HG02798 (cell line): ENCODE measurements around the gene ARHGEF28.

Source experiments
- ATAC-seq: cut with Tn5 transposase; IDR thresholded peaks from one replicate; pipeline ENCODE4 v1.9.1; 2021; ENCODE audit warnings: mild to moderate bottlenecking; ENCODE audit not compliant: unreplicated experiment, poor library complexity

Gene ARHGEF28

GRCh38 chr5:73913971-73914370 is 288.0 kb downstream of the ARHGEF28 start:
- no peak for ATAC-seq

GRCh38 chr5:73915345-73915744 is 289.3 kb downstream of the ARHGEF28 start:
- ATAC-seq = no peak

GRCh38 chr5:73917433-73917832 is 291.4 kb downstream of the ARHGEF28 start:
- ATAC-seq = no peak

- no peak for ATAC-seq
Measured at GRCh38 chr5:73917891-73918290, 291.9 kb downstream of the ARHGEF28 start.

GRCh38 chr5:73918791-73919221 is 292.8 kb downstream of the ARHGEF28 start:
- no peak for ATAC-seq

GRCh38 chr5:73921741-73922140 is 295.7 kb downstream of the ARHGEF28 start:
- no peak for ATAC-seq

- no peak for ATAC-seq
Measured at GRCh38 chr5:73922224-73922623, 296.2 kb downstream of the ARHGEF28 start.

- no peak for ATAC-seq
Measured at GRCh38 chr5:73922875-73923557, 297.0 kb downstream of the ARHGEF28 start.

GRCh38 chr5:73928476-73929070 is 302.6 kb downstream of the ARHGEF28 start:
- no peak for ATAC-seq

- no peak for ATAC-seq
Measured at GRCh38 chr5:73935719-73936118, 309.7 kb downstream of the ARHGEF28 start.

GRCh38 chr5:73938280-73938937 is 312.4 kb downstream of the ARHGEF28 start:
- ATAC-seq = no peak

GRCh38 chr5:73938938-73939320 is 312.9 kb downstream of the ARHGEF28 start:
- ATAC-seq = no peak

GRCh38 chr5:73939557-73939956 is 313.6 kb downstream of the ARHGEF28 start:
- ATAC-seq = no peak

GRCh38 chr5:73940026-73940425 is 314.0 kb downstream of the ARHGEF28 start:
- ATAC-seq = no peak

GRCh38 chr5:73940801-73941200 is 314.8 kb downstream of the ARHGEF28 start:
- ATAC-seq = no peak

- no peak for ATAC-seq
Measured at GRCh38 chr5:73942783-73943182, 316.8 kb downstream of the ARHGEF28 start.

GRCh38 chr5:73943397-73943796 is 317.4 kb downstream of the ARHGEF28 start:
- ATAC-seq = no peak

- no peak for ATAC-seq
Measured at GRCh38 chr5:73944581-73944980, 318.6 kb downstream of the ARHGEF28 start.

GRCh38 chr5:73945505-73945904 is 319.5 kb downstream of the ARHGEF28 start:
- ATAC-seq = no peak

- ATAC-seq = no peak
Measured at GRCh38 chr5:73946278-73946677, 320.3 kb downstream of the ARHGEF28 start.

- ATAC-seq = no peak
Measured at GRCh38 chr5:73946919-73947602, 321.1 kb downstream of the ARHGEF28 start.
